GM12891 (cell line): ENCODE results near the gene ANKMY1.

Experiments used
- PAX5 ChIP-seq: IDR thresholded peaks from 2 replicates; pipeline ENCODE4 v1.6.1; 2011; ENCODE audit warnings: low read length, moderate library complexity, mild to moderate bottlenecking; ENCODE audit not compliant: insufficient read depth, severe bottlenecking
- POLR2A ChIP-seq: IDR thresholded peaks from 2 replicates; pipeline ENCODE4 v1.6.1; 2011; ENCODE audit warnings: low read depth, low read length, control low read depth
- POLR2AphosphoS5 ChIP-seq: IDR thresholded peaks from 2 replicates; pipeline ENCODE4 v1.6.1; 2011; ENCODE audit warnings: low read depth, low read length, control low read depth
- POU2F2 ChIP-seq: IDR thresholded peaks from 2 replicates; pipeline ENCODE4 v1.6.1; 2011; ENCODE audit warnings: low read depth, mild to moderate bottlenecking, control low read depth, low read length, moderate library complexity
- SPI1 ChIP-seq: IDR thresholded peaks from 2 replicates; pipeline ENCODE4 v1.6.1; 2011; ENCODE audit warnings: low read depth, low read length, control low read depth
- TAF1 ChIP-seq: IDR thresholded peaks from 2 replicates; pipeline ENCODE4 v1.6.1; 2011; ENCODE audit warnings: low read depth, low read length, control low read depth

DNA sequence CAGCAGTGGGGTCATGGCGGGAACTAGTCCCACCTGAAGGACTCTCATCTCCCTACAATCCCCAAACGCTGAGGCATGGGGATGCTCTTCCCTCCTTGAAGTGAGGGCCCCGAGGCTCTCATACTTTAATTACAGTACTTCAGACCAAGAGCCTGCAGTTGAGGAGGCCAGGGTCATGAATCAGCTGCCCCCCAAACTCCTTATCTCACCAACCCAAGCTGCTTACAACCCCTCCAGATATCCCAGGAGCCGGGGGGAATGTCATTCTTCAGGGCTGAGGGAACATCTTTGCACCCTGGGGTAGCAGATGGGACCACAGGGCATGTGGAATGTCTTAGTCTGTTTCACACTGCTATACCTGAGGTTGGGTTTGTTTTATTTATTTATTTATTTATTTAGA, 26.0 kb upstream of the ANKMY1 start:
- TF ChIP-seq POLR2AphosphoS5 (no peak), POLR2A (no peak), TAF1 (no peak), PAX5 (no peak), SPI1 (no peak), POU2F2 (no peak)
